Occipital lobe (tissue), 2 donors: ENCODE measurements around the gene TTC33. TPM values are rescaled to one million over a fixed set of nuclear protein-coding genes. Genes with fewer than 3 reads are reported as not detected.
"Not testable (repeated sequence)": the region's sequence is repeated elsewhere in the genome, so short reads cannot be mapped to it uniquely, and the experiment has no call there.

Experiments
- DNase-seq: peaks from one replicate; lab custom pipeline; 2025; lab: John Stamatoyannopoulos, UW
- total RNA-seq: library from RNA; depleted of rRNA; stranded (reverse); fragments of >200 nt; gene quantifications from one replicate; pipeline ENCODE4 v1.2.3, GENCODE V29; 2014

TTC33 gene
- total RNA-seq, 1 donor from 2014 or later: 65.5 TPM

DNA sequence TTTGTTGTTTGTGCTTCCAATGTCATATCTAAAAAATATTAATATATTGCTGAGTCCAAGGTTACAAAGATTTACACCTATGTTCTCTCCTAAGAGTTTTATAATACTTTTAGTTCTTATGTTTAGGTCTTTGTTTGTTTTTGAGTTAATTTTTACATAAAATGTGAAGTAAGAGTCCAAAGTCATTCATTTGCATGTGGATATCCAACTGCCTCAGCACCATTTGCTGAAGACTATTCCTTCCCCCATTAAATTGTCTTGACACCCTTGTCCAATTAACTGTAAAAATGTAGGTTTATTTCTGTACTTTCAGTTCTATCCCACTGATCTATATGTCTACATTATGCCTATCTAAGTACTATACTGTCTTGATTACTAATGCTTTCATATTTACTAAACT is 35.7 kb downstream of the TTC33 start:
- no peak for DNase-seq

- DNase-seq: no peak
Measured at GRCh38 chr5:40717281-40717680, 38.5 kb downstream of the TTC33 start.

- no peak for DNase-seq
Measured at GRCh38 chr5:40716590-40716989, 39.2 kb downstream of the TTC33 start.

- peak; percentile 3 for DNase-seq
Measured at GRCh38 chr5:40716000-40716399, 39.8 kb downstream of the TTC33 start.

- DNase-seq: no peak
Measured at GRCh38 chr5:40714001-40714400, 41.8 kb downstream of the TTC33 start.

DNA sequence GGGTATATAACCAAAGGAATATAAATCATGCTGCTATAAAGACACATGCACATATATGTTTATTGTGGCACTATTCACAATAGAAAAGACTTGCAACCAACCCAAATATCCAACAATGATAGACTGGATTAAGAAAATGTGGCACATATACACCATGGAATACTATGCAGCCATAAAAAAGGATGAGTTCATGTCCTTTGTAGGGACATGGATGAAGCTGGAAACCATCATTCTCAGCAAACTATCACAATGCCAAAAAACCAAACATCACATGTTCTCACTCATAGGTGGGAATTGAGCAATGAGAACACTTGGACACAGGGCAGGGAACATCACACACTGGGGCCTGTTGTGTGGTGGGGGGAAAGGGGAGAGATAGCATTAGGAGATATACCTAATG is 45.2 kb downstream of the TTC33 start:
- DNase-seq: not testable (repeated sequence)

- DNase-seq: not testable (repeated sequence)
Measured at GRCh38 chr5:40705484-40705883, 50.3 kb downstream of the TTC33 start.

GRCh38 chr5:40702027-40702426 is 53.7 kb downstream of the TTC33 start:
- not testable (repeated sequence) for DNase-seq

- no peak for DNase-seq
Measured at GRCh38 chr5:40700116-40700782, 55.5 kb downstream of the TTC33 start.

GRCh38 chr5:40694433-40694832 is 61.3 kb downstream of the TTC33 start:
- no peak for DNase-seq

DNA sequence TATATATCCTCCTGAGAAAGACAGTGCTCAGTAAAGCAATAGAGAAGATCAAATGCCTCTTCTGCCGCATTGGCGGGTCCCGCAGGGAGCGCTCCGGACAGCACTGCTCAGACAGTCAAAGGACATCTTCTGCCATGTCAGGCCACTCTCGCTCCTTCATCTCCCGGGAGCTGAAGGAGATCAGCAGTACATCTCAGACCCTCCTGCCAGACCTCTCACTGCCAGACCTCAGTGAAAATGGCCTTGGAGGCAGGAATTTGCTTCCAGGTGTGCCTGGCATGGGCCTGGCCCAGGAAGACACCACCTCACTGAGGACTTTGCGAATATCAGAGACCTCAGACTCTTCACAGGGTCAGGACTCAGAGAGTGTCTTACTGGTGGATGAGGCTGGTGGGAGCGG is 63.9 kb downstream of the TTC33 start:
- no peak for DNase-seq

DNA sequence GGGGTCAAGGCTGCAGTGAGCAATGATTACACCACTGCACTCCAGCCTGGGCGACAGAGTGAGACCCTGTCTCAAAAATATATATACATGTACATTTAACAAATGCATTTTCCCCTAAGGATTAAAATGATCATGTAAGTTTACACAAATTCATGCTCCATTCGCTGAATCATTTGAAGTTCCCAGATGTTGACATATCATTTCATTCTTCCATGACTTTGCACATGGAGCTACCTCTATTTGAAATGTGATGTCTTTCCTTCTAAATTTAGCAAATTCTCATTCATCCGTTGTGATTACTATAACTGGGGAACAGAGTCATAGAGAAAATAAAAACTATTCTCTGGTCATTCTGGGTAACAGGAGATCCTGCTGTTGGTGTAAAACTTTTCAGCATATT is 65.5 kb downstream of the TTC33 start:
- no peak for DNase-seq

GRCh38 chr5:40689438-40689837 is 66.3 kb downstream of the TTC33 start:
- no peak for DNase-seq

DNA sequence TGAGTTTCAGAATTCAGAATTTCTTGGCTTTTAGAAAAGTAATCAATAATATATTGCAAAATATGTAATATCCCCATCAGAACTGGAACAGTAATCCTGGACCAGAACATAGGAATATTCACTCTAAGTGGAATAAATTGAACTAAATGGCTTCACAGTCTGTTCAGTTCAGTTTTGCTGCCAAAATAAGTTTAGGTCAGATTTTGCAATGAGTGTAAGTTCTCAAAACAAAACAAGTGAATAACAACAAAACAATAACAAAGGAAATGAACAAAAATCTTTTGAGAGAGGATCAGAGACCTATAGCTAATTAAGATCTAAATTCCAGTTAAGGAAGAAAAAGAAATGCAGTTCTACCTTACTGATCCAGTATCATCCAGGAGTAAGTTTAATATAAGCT is 66.8 kb downstream of the TTC33 start:
- no peak for DNase-seq

DNA sequence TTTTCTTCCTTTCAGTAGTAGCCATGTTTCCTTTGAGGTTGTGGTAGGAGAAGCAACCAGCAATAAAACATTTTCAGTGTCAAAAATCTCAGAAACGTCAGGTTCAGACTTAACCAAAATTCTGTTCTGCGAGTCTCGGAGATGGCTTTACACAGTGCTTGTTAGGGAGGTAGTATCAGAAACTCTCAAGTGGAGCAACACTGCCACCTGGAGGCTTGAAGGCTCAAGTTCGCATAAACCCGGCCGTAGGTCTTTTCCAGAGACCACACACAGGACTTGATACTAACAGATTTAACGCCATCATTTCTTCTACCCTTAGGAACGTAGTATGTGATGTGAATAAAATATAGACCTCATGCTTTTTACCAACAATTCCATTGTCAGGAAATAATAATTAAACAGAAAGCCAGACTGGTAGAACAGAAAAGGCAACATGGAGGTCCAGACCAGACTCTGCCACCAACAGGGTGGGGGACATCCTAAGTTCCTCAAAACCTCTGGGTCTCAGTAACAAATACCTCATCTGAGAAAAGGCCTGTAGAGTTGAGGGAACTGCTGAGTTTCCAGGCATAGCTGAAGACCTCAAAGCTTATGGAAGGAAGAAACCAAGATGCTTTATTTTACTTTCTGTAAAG is 67.5 kb downstream of the TTC33 start:
- DNase-seq: peak; percentile 46

GRCh38 chr5:40687321-40687720 is 68.4 kb downstream of the TTC33 start:
- DNase-seq: no peak

GRCh38 chr5:40685976-40686486 is 69.7 kb downstream of the TTC33 start:
- DNase-seq: no peak

DNA sequence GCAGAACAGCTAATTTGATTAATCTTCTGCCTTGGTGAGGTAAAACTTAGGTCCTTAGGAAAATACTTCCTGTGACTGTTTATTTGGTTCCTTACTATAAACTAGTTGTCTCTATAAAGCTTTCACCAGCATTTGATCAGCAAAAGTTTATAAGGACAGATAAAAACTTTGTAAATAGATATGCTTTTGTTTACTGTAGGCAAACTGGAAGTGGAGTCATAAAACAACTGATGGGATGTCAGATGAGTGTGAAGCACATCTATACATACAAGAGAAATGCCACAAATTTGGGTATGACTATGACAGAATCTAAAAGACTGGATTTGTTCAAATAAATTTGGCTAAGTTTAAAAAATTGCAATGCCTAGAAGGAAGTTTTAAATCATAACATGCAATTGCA is 70.6 kb downstream of the TTC33 start:
- no peak for DNase-seq

DNA sequence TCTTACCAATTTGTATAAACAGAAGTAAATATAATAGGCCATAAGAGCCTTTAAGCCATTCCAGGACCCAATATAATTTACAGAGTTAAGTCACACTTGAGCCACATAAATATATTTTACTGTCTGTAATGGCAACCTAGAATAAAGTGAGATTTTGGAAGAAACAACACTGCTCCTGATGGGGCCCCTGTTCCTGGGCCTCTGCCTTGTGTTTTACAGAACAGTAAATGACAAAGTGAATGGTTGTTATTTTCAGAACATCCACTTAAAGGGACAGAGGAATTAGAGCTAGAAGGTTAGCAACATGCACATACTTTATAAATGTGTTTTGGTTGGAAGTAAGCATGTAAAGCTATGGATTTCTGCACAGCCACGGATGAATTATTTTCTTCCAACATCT is 72.5 kb downstream of the TTC33 start:
- DNase-seq: no peak

DNA sequence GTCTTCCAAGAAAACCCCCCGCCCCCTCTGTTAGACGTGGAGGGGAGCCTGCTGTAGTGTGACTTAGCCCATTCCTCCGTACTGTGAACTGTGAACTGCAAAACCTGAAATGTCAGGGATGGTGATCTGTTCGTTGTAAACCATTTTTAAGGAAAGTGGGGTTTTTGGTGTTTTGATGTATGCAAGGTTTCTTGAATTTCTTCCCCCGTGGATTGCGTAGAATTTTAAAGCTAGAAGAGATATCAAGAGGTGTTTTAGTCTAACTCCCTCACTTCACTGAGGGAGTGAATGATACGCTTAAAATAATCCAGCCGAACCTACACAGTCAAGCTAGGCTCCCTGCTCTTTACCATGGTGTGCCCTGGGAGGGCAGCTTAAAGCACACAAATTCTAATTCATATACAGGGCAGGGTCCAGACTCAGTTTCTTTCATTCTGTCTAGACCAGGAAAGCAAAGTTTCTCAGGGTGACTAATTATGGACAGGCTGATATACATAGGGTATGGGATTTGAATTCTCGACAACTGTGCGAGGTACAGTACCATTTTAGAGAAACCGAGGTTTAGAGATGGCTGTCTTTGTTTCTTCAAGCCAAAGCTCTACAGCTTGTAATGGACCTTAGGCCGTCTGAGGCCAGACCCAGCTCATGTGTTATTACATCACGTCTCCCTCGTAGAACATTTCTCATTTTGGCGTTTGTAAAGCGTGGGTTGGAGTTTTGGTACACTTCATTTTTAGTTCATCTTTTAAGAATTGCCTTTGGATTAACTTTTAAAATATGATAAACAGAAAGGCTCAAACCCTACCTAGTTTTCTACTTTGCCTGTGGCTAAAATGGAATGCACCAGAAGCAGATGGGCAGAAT is 73.4 kb downstream of the TTC33 start:
- no peak for DNase-seq

- DNase-seq: no peak
Measured at GRCh38 chr5:40681363-40682153, 74.2 kb downstream of the TTC33 start.
